ENCODE results near the gene RPL7A.
"Not testable (repeated sequence)": the region's sequence is repeated elsewhere in the genome, so short reads cannot be mapped to it uniquely, and the experiment has no call there.

RPL7A gene

GRCh38 chr9:133386338-133386737 lies 38.3 kb downstream of the RPL7A start:
- in situ Hi-C loops (cut with MboI; ENCODE audit: low sequenced_read_pairs), result no loop called here
- H3K9me3 ChIP-seq, result no peaks in the 10 kb centered on the region
- no peaks in the 10 kb centered on the region for H3K27me3 ChIP-seq (ENCODE audit: low read depth)
- DNase-seq (ENCODE audit: low spot score in 2 of 2), result no peak
- no peak overlapping the region for H3K4me3 ChIP-seq
- no peaks in the 10 kb centered on the region for H3K36me3 ChIP-seq (replicated peaks)
- no peaks in the 10 kb centered on the region for H3K4me1 ChIP-seq

GRCh38 chr9:133387680-133388079 lies 39.7 kb downstream of the RPL7A start:
- H3K4me1 ChIP-seq, result no peaks in the 10 kb centered on the region
- H3K9me3 ChIP-seq, result no peaks in the 10 kb centered on the region
- DNase-seq (ENCODE audit: low spot score in 2 of 2), result no peak
- in situ Hi-C loops (cut with MboI; ENCODE audit: low sequenced_read_pairs), result no loop called here
- H3K4me3 ChIP-seq, result no peak overlapping the region
- H3K27me3 ChIP-seq (ENCODE audit: low read depth), result no peaks in the 10 kb centered on the region
- no peaks in the 10 kb centered on the region for H3K36me3 ChIP-seq (replicated peaks)

GRCh38 chr9:133389025-133389557 lies 41.1 kb downstream of the RPL7A start:
- Histone ChIP-seq H3K9me3 (no peaks in the 10 kb centered on the region), H3K27me3 (ENCODE audit: low read depth) (no peaks in the 10 kb centered on the region), H3K36me3 (replicated peaks) (no peaks in the 10 kb centered on the region), H3K4me1 (no peaks in the 10 kb centered on the region), H3K4me3 (no peak overlapping the region)
- in situ Hi-C loops (cut with MboI; ENCODE audit: low sequenced_read_pairs), result no loop called here
- no peak for DNase-seq (ENCODE audit: low spot score in 2 of 2)

- in situ Hi-C loops (cut with MboI; ENCODE audit: low sequenced_read_pairs), result no loop called here
- Histone ChIP-seq H3K36me3 (replicated peaks) (no peaks in the 10 kb centered on the region), H3K9me3 (no peaks in the 10 kb centered on the region), H3K4me3 (no peak overlapping the region), H3K27me3 (ENCODE audit: low read depth) (no peaks in the 10 kb centered on the region), H3K4me1 (no peaks in the 10 kb centered on the region)
- DNase-seq (ENCODE audit: low spot score in 2 of 2), result no peak
These were observed 41.5 kb downstream of the RPL7A start for GRCh38 chr9:133389562-133389961.

- Histone ChIP-seq H3K27me3 (ENCODE audit: low read depth) (no peaks in the 10 kb centered on the region), H3K36me3 (replicated peaks) (no peaks in the 10 kb centered on the region), H3K4me1 (no peaks in the 10 kb centered on the region), H3K9me3 (no peaks in the 10 kb centered on the region), H3K4me3 (no peak overlapping the region)
- DNase-seq (ENCODE audit: low spot score in 2 of 2), result no peak
- in situ Hi-C loops (cut with MboI; ENCODE audit: low sequenced_read_pairs), result no loop called here
These were observed 42.7 kb downstream of the RPL7A start for GRCh38 chr9:133390713-133391112.

GRCh38 chr9:133391449-133391848 lies 43.4 kb downstream of the RPL7A start:
- H3K9me3 ChIP-seq; H3K36me3 ChIP-seq (replicated peaks); in situ Hi-C loops (cut with MboI; ENCODE audit: low sequenced_read_pairs); H3K4me3 ChIP-seq; H3K4me1 ChIP-seq; DNase-seq (ENCODE audit: low spot score in 2 of 2); H3K27me3 ChIP-seq (ENCODE audit: low read depth): not testable (repeated sequence)

GRCh38 chr9:133392308-133392707 lies 44.3 kb downstream of the RPL7A start:
- H3K4me3 ChIP-seq; H3K4me1 ChIP-seq; H3K9me3 ChIP-seq; in situ Hi-C loops (cut with MboI; ENCODE audit: low sequenced_read_pairs); DNase-seq (ENCODE audit: low spot score in 2 of 2); H3K36me3 ChIP-seq (replicated peaks); H3K27me3 ChIP-seq (ENCODE audit: low read depth): not testable (repeated sequence)

GRCh38 chr9:133393399-133393798 lies 45.4 kb downstream of the RPL7A start:
- Histone ChIP-seq H3K27me3 (ENCODE audit: low read depth) (peaks cover 7% of the 10 kb centered on the region; the same call in 1 of the 2 replicates), H3K36me3 (replicated peaks) (no peaks in the 10 kb centered on the region), H3K4me1 (no peaks in the 10 kb centered on the region), H3K4me3 (no peak overlapping the region), H3K9me3 (no peaks in the 10 kb centered on the region)
- no peak for DNase-seq (ENCODE audit: low spot score in 2 of 2)
- in situ Hi-C loops (cut with MboI; ENCODE audit: low sequenced_read_pairs), result no loop called here

- Histone ChIP-seq H3K4me3 (no peak overlapping the region), H3K27me3 (ENCODE audit: low read depth) (peaks cover 7% of the 10 kb centered on the region; the same call in 1 of the 2 replicates), H3K4me1 (no peaks in the 10 kb centered on the region), H3K9me3 (no peaks in the 10 kb centered on the region), H3K36me3 (replicated peaks) (no peaks in the 10 kb centered on the region)
- in situ Hi-C loops (cut with MboI; ENCODE audit: low sequenced_read_pairs), result no loop called here
- no peak for DNase-seq (ENCODE audit: low spot score in 2 of 2)
These were observed 46.8 kb downstream of the RPL7A start for GRCh38 chr9:133394687-133395271.

GRCh38 chr9:133396952-133397351 lies 48.9 kb downstream of the RPL7A start:
- DNase-seq (ENCODE audit: low spot score in 2 of 2), result peak in 1 of 2 experiments; percentile 65
- peaks cover 7% of the 10 kb centered on the region; the same call in 1 of the 2 replicates for H3K27me3 ChIP-seq (ENCODE audit: low read depth)
- in situ Hi-C loops (cut with MboI; ENCODE audit: low sequenced_read_pairs), result no loop called here
- H3K9me3 ChIP-seq, result no peaks in the 10 kb centered on the region
- H3K36me3 ChIP-seq (replicated peaks), result no peaks in the 10 kb centered on the region
- H3K4me1 ChIP-seq, result no peaks in the 10 kb centered on the region
- no peak overlapping the region for H3K4me3 ChIP-seq

GRCh38 chr9:133397370-133397769 lies 49.4 kb downstream of the RPL7A start:
- H3K4me1 ChIP-seq, result no peaks in the 10 kb centered on the region
- peaks cover 7% of the 10 kb centered on the region; the same call in 1 of the 2 replicates for H3K27me3 ChIP-seq (ENCODE audit: low read depth)
- H3K36me3 ChIP-seq (replicated peaks), result no peaks in the 10 kb centered on the region
- in situ Hi-C loops (cut with MboI; ENCODE audit: low sequenced_read_pairs), result no loop called here
- no peaks in the 10 kb centered on the region for H3K9me3 ChIP-seq
- H3K4me3 ChIP-seq, result no peak overlapping the region
- no peak for DNase-seq (ENCODE audit: low spot score in 2 of 2)

- Histone ChIP-seq H3K9me3 (no peaks in the 10 kb centered on the region), H3K4me3 (no peak overlapping the region), H3K4me1 (no peaks in the 10 kb centered on the region), H3K36me3 (replicated peaks) (no peaks in the 10 kb centered on the region), H3K27me3 (ENCODE audit: low read depth) (peaks cover 7% of the 10 kb centered on the region; the same call in 1 of the 2 replicates)
- no peak for DNase-seq (ENCODE audit: low spot score in 2 of 2)
- in situ Hi-C loops (cut with MboI; ENCODE audit: low sequenced_read_pairs), result no loop called here
These were observed 49.9 kb downstream of the RPL7A start for GRCh38 chr9:133397895-133398294.

- H3K27me3 ChIP-seq (ENCODE audit: low read depth), result peaks cover 7% of the 10 kb centered on the region; the same call in 1 of the 2 replicates
- H3K36me3 ChIP-seq (replicated peaks), result peaks cover 18% of the 10 kb centered on the region
- H3K4me3 ChIP-seq, result no peak overlapping the region
- in situ Hi-C loops (cut with MboI; ENCODE audit: low sequenced_read_pairs), result no loop called here
- no peak for DNase-seq (ENCODE audit: low spot score in 2 of 2)
- no peaks in the 10 kb centered on the region for H3K4me1 ChIP-seq
- H3K9me3 ChIP-seq, result no peaks in the 10 kb centered on the region
These were observed 52.3 kb downstream of the RPL7A start for GRCh38 chr9:133400292-133400691.

All from HAP-1 (cell line).